Cardiac muscle cell (in vitro differentiated cells and primary cell): Measurements from ENCODE around the gene ABR. TPM values are rescaled to one million over a fixed set of nuclear protein-coding genes. Genes with fewer than 3 reads are reported as not detected.

Source experiments
- DNase-seq, 2 donors: peaks; one replicate each; pipeline versions ENCODE4 v3.0.0 to v3.0.0-alpha.2; 2010 to 2017; ENCODE audit warnings: low read depth in 1 of 2, low spot score in 1 of 2
- H3K27ac ChIP-seq: fragments of 200-600 bp; sonication (generic); 2 replicates; pipeline ENCODE4 v1.5.1; 2016
- H3K27me3 ChIP-seq: fragments of 200-600 bp; sonication (generic); 2 replicates; pipeline ENCODE4 v1.6.0; 2016; ENCODE audit warnings: control low read depth
- H3K36me3 ChIP-seq: fragments of 200-600 bp; sonication (generic); 2 replicates; pipeline ENCODE4 v1.5.1; 2016; ENCODE audit warnings: control low read depth
- H3K4me1 ChIP-seq: fragments of 200-600 bp; sonication (generic); 2 replicates; pipeline ENCODE4 v1.8.1; 2017; ENCODE audit warnings: low read depth, mild to moderate bottlenecking, mixed run types
- H3K4me3 ChIP-seq: fragments of 200-600 bp; sonication (generic); 2 replicates; pipeline ENCODE4 v1.5.1; 2016; ENCODE audit warnings: mild to moderate bottlenecking
- H3K9me3 ChIP-seq: fragments of 200-600 bp; sonication (generic); 2 replicates; pipeline ENCODE4 v1.5.1; 2017; ENCODE audit warnings: low read depth, mild to moderate bottlenecking, control low read depth
- polyA plus RNA-seq: library from polyadenylated mRNA; unstranded; fragments of >200 nt; fragmentation: Nextera tagmentation; extraction: Ambion mirVana; gene quantifications from 2 replicates; pipeline ENCODE4 v1.2.1, GENCODE V29; 2016
- total RNA-seq: library from RNA; depleted of rRNA; stranded (reverse); fragments of >200 nt; gene quantifications from 2 replicates; pipeline ENCODE4 v1.2.3, GENCODE V29; 2016
- TF ChIP-seq, protein P1 (sequence below): IDR thresholded peaks from 2 replicates; pipeline ENCODE4 v1.5.1; 2012; ENCODE audit warnings: low read depth, mild to moderate bottlenecking, low read length

The ABR gene
- total and polyA plus RNA-seq, 2 experiments from 2014 or later, result 23.5 to 67.5 TPM

DNA sequence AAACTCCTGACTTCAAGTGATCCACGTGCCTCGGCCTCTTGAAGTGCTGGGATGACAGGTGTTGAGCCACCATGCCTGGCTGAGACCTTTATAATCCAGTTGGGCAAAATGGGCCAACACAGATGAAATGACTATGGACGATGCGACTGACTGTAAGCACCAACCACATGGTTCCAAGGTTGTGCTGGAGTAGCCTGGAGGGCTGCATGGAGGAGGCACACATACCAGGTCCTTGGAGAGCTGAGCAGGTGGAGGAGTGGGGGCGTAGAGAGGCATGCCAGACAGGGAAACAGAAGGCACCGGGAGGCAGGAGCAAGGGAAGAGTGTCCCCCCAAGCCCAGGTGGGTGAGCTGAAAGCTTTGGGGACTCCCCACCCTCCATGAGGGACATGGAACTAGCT is 85.2 kb downstream of the ABR start:
- no peak overlapping the region for H3K4me3 ChIP-seq
- H3K36me3 ChIP-seq, result peaks cover 9% of the 10 kb centered on the region

DNA sequence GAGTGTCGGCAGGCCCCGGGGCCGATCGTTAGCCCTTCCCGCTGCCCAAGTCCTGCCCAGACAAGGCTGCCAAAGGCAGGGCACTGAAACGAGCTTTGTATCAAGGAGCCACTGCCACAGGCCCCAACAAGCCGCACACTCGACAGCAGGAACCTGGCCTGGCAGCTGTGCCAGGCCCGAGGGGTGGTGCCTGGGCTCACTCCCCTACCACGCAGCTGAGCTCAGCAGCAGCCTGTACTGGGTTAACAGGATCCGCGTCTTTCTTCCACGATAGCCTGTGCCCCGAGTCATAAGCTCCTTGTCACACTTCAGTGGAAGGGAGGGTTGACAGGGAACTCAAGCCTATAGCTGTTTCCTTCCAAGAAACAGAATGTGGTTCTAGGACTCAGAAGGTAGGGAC is 87.9 kb downstream of the ABR start:
- peaks cover 9% of the 10 kb centered on the region for H3K4me1 ChIP-seq
- TF ChIP-seq, protein P1, sequence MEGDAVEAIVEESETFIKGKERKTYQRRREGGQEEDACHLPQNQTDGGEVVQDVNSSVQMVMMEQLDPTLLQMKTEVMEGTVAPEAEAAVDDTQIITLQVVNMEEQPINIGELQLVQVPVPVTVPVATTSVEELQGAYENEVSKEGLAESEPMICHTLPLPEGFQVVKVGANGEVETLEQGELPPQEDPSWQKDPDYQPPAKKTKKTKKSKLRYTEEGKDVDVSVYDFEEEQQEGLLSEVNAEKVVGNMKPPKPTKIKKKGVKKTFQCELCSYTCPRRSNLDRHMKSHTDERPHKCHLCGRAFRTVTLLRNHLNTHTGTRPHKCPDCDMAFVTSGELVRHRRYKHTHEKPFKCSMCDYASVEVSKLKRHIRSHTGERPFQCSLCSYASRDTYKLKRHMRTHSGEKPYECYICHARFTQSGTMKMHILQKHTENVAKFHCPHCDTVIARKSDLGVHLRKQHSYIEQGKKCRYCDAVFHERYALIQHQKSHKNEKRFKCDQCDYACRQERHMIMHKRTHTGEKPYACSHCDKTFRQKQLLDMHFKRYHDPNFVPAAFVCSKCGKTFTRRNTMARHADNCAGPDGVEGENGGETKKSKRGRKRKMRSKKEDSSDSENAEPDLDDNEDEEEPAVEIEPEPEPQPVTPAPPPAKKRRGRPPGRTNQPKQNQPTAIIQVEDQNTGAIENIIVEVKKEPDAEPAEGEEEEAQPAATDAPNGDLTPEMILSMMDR, result no peak
- H3K9me3 ChIP-seq, result no peaks in the 10 kb centered on the region
- H3K4me3 ChIP-seq, result no peak overlapping the region
- H3K27me3 ChIP-seq, result no peaks in the 10 kb centered on the region
- H3K36me3 ChIP-seq, result peaks cover 6% of the 10 kb centered on the region
- no peak for DNase-seq
- no peak overlapping the region for H3K27ac ChIP-seq

More for the DNA sequence above, 85.2 kb downstream of the ABR start:
- Histone ChIP-seq H3K27me3 (no peaks in the 10 kb centered on the region), H3K4me1 (peaks cover 5% of the 10 kb centered on the region), H3K27ac (no peak overlapping the region), H3K9me3 (no peaks in the 10 kb centered on the region)
- TF ChIP-seq, protein P1, result no peak
- DNase-seq, result no peak

DNA sequence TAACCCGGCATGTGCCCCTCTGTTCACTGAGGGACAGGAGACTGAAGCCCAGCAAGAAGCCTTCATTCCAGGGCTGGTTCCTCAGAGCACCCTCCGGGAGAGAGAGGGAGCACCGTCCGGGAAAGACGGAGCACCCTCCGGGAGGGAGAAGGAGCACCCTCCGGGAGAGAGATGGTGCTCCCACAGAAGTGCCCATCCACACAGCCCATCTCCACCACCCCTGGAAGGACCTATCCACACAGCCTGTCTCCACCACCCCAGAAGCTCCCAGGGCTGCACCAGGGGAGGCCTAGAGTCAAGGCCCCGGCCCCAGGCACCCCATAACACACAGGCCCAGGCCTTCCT is 88.6 kb downstream of the ABR start:
- H3K36me3 ChIP-seq, result peaks cover 6% of the 10 kb centered on the region
- no peak for DNase-seq
- TF ChIP-seq, protein P1, result no peak
- no peak overlapping the region for H3K27ac ChIP-seq
- H3K9me3 ChIP-seq, result no peaks in the 10 kb centered on the region
- H3K4me1 ChIP-seq, result peaks cover 9% of the 10 kb centered on the region
- no peak overlapping the region for H3K4me3 ChIP-seq
- no peaks in the 10 kb centered on the region for H3K27me3 ChIP-seq

DNA sequence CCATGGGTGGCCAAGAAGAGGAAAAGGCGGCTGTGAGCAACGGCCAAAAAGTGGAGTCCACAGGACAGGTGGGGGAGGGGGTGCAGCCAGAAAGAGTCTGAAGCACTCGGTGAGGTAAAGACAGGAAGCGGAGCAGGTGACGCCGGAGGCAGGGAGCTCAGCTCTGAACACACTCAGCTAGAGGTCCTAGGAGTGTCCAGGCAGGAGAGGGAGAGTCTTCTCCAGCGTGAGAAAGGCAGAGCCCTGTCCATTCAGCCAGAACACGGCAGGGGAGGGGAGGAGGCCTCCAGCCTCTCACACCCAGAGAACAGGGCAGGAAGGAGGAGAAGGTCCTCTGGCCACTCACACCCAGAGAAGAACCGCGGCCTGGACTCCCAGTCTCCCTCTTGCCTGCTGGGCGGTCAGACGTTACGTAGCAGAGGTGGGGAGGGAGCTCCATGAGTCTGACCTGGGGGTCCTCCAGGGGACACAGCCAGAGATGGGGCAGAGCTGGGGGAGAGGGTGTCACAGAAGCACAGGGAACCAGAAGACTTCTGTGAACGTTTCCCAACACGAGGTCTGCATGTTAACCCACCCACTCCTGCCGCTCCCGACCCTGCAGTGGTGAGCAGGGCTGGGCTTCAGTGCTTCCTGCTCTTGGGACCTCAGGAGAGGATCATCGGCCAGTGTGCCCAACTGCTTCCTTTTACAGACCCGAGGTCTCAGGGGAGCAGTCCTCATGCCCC is 89.2 kb downstream of the ABR start:
- peaks cover 6% of the 10 kb centered on the region for H3K36me3 ChIP-seq
- no peak overlapping the region for H3K4me3 ChIP-seq
- H3K9me3 ChIP-seq, result no peaks in the 10 kb centered on the region
- TF ChIP-seq, protein P1, result no peak
- H3K27me3 ChIP-seq, result no peaks in the 10 kb centered on the region
- H3K4me1 ChIP-seq, result peaks cover 9% of the 10 kb centered on the region
- peak overlapping the region; percentile 62 for H3K27ac ChIP-seq
- DNase-seq, result no peak

DNA sequence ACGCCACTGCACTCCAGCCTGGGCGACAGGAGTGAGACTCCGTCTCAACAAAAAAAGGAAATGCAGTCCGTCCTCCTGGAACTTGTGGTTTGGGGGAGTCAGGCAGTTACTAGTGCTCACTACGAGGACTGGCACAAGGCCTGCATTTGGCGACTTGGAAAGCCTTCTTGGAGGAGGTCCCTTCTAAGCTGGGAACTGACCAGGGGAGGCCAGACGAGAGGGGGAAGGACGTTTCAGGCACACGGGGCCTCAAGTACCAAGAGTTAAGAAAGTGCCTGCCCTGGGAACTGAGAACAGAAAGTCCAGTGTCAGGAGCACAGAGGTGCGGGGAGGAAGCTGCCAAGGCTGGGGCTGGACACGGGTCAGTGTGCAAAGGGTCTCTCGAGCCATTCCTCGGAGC is 89.9 kb downstream of the ABR start:
- DNase-seq, result peak in 1 of 2 donors; percentile 80
- TF ChIP-seq, protein P1, result no peak
- Histone ChIP-seq H3K9me3 (no peaks in the 10 kb centered on the region), H3K4me3 (no peak overlapping the region), H3K27ac (peak overlapping the region; percentile 62), H3K27me3 (no peaks in the 10 kb centered on the region), H3K4me1 (peaks cover 9% of the 10 kb centered on the region), H3K36me3 (peaks cover 6% of the 10 kb centered on the region)
